ENCODE measurements around the gene TOR2A. TPM values are rescaled to one million over a fixed set of nuclear protein-coding genes. Genes with fewer than 3 reads are reported as not detected.
A peak's percentile ranks its signal among the peaks of the same experiment; 100 is the strongest.

The TOR2A gene
- total RNA-seq, 3 donors from 2014 or later = 19.7 to 30.2 (median 28.2) TPM

DNA sequence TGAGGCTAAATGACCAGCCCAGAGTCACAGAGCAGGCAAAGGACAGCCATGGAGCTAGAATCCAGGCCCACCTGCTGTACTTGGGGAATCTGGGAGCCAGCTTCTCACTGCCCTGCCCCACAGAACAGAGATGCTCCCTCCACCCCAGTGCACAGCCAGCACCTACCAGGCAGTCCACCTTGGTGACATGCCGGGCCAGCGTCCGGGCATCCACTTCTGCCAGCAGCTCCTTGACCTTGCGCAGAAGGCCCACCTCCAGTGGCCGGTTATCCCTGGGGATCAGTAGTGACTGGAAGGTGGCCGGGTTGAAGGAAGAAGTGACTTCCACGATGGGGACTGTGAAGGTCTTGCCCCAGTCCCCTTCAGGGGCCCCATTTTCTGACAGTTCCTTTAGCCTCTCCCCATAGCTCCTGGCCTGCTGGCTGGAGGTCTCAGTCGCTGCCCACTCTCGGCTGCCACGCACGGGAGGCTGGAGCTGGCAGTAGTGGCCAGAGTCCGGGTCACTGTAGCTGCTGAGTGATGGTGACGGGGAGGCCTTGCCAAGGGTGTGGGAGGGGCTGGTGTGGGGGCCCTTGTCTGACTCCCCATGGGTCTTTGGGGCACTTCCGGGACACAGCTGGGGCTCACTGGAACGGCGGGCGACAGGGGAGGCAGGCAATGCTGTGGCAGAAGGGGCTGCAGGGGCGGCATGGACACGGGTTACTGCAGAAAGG lies 9.5 kb upstream of the TOR2A start:
- no peak for TF ChIP-seq CTCF (IDR thresholded peaks at IDR 0.05)
- Histone ChIP-seq H3K4me3 (no peak overlapping the region), H3K9me3 (no peaks in the 10 kb centered on the region), H3K36me3 (ENCODE audit: low read depth) (no peaks in the 10 kb centered on the region), H3K4me1 (ENCODE audit: low read depth) (peaks cover 14% of the 10 kb centered on the region)
- no peak for ATAC-seq
- intact Hi-C loops (cut with DNase I, micrococcal nuclease) = no loop called here
- no peak for DNase-seq

- ATAC-seq = peak; percentile 5
- H3K4me3 ChIP-seq = no peak overlapping the region
- DNase-seq = peak in 1 of 3 donors; percentile 59
- H3K36me3 ChIP-seq (ENCODE audit: low read depth) = no peaks in the 10 kb centered on the region
- no peak for TF ChIP-seq CTCF (IDR thresholded peaks at IDR 0.05)
- intact Hi-C loops (cut with DNase I, micrococcal nuclease) = no loop called here
- peaks cover 14% of the 10 kb centered on the region for H3K4me1 ChIP-seq (ENCODE audit: low read depth)
- no peaks in the 10 kb centered on the region for H3K9me3 ChIP-seq
Measured at GRCh38 chr9:127742435-127743088, 7.5 kb upstream of the TOR2A start.

- DNase-seq = peak; percentile 64 to 71 (median 69)
- Histone ChIP-seq H3K36me3 (ENCODE audit: low read depth) (no peaks in the 10 kb centered on the region), H3K9me3 (no peaks in the 10 kb centered on the region), H3K4me1 (ENCODE audit: low read depth) (peaks cover 14% of the 10 kb centered on the region), H3K4me3 (no peak overlapping the region)
- intact Hi-C loops (cut with DNase I, micrococcal nuclease) = no loop called here
- TF ChIP-seq CTCF (IDR thresholded peaks at IDR 0.05) = no peak
- peak; percentile 68 for ATAC-seq
Measured at GRCh38 chr9:127741831-127742434, 6.8 kb upstream of the TOR2A start.

DNA sequence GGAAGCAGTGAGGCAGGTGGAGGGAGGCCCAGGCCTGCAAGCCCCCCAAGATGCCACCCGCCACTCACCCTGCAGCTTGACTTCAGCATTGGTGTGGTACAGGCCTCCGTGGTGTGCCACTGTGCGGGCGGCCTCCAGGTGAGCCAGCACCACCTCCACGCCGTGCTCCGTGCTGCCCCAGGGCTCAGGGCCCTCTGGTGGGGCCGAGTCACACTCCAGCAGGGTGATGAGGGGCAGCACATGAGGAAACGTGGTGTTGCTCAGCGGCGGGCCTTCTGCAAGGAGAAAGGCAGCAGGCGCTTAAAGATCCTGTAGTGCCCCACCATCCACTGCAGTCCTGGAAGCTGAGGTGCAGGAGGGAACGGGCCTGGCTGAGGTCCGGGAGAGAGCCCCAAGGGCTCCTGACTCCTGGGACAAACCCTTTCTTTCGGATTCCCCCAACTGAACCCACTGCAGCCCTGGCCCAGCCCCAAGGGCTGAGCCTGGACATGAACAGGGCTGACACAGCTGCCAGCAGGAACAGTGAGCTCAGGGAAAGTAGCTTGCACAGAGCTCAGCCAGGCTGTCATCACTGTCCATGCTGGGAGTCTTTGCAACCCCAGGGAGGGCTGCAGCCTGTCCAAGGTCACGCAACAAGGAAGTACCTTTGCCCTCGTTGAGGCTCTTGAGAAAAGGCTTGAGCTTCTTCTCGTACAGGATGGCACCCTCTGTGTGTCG lies 4.7 kb upstream of the TOR2A start:
- intact Hi-C loops (cut with DNase I, micrococcal nuclease) = loop anchor here in 1 of 2 donors (5.0 to 10.0 kb wide), 2 partner anchors 43 to 135 kb away; partner anchors contain the start of gene AK1
- peaks cover 14% of the 10 kb centered on the region for H3K4me1 ChIP-seq (ENCODE audit: low read depth)
- H3K4me3 ChIP-seq = no peak overlapping the region
- H3K36me3 ChIP-seq (ENCODE audit: low read depth) = no peaks in the 10 kb centered on the region
- ATAC-seq (no peak), DNase-seq (no peak)
- TF ChIP-seq CTCF (IDR thresholded peaks at IDR 0.05) = no peak
- no peaks in the 10 kb centered on the region for H3K9me3 ChIP-seq

- Histone ChIP-seq H3K9me3 (no peaks in the 10 kb centered on the region), H3K4me3 (no peak overlapping the region), H3K36me3 (ENCODE audit: low read depth) (no peaks in the 10 kb centered on the region), H3K4me1 (ENCODE audit: low read depth) (peaks cover 21% of the 10 kb centered on the region)
- ATAC-seq (no peak), DNase-seq (no peak)
- TF ChIP-seq CTCF (IDR thresholded peaks at IDR 0.05) = no peak
- intact Hi-C loops (cut with DNase I, micrococcal nuclease) = loop anchor here in 1 of 2 donors (5.0 to 10.0 kb wide), 2 partner anchors 44 to 136 kb away; partner anchors contain the start of gene AK1
Measured at GRCh38 chr9:127738666-127739065, 3.6 kb upstream of the TOR2A start.
